HepG2 (cell line): ENCODE measurements around the gene GBGT1.

Experiments used
- ARID2 ChIP-seq: sonication (generic); formaldehyde crosslinking; IDR thresholded peaks from 2 replicates; pipeline ENCODE4 v1.8.1; 2022; ENCODE audit warnings: mild to moderate bottlenecking, missing genetic modification reagents, borderline replicate concordance
- CTCF ChIP-seq: sonication (generic); formaldehyde crosslinking; IDR thresholded peaks from 2 replicates; pipeline ENCODE4 v1.5.0; 2020; ENCODE audit warnings: mild to moderate bottlenecking, missing genetic modification reagents, moderate library complexity
- GABPB1 ChIP-seq: IDR thresholded peaks from 2 replicates; pipeline ENCODE4 v1.6.1; 2016; ENCODE audit warnings: mild to moderate bottlenecking, missing genetic modification reagents, moderate library complexity, missing compliant biosample characterization
- JUND ChIP-seq: sonication (generic); formaldehyde crosslinking; IDR thresholded peaks from 2 replicates; pipeline ENCODE4 v1.8.0; 2022; ENCODE audit warnings: mild to moderate bottlenecking, missing genetic modification reagents
- ZFP91 ChIP-seq: sonication (generic); formaldehyde crosslinking; IDR thresholded peaks from 2 replicates; pipeline ENCODE4 v1.9.0; 2022; ENCODE audit warnings: missing genetic modification reagents, mild to moderate bottlenecking, borderline replicate concordance

DNA sequence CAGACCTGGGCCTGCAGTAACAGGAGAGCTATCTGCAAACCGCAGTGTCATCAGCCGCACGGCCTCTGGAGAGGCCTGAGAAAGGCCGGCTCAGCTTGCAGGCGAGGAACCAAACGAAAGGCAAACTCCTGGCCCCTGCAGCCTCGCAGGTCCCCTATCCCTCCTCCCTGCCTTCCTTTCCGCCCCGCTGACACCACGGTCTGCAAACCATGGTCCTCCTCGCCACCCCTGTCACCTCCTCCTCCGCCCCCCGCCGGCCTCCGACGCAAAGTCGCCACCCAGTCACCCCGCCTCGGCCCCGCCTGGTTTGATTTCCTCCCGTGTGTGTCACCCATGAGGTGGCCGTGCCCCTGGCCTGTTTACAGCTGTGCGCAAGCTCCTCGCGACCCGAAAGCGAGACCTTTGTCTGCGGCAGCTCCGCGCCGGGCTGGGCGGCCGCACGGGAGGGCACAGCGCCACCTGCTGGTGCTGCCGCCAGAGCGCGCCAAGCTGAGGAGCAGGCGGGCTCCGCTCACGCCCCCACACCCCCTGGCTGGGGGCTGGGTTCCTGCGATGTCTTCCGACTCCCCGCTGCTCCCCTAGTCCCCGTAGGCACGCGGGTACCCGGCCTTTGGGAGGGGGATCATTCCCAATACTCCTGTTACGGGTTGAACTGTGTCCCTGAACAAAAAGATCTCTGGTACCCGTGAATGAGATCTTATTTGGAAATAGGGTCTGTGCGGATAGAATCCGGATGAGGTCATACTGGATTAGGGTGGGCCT, 19.4 kb downstream of the GBGT1 start:
- peak; percentile 97 for TF ChIP-seq CTCF (CRISPR knock-in tag)
- TF ChIP-seq GABPB1 (CRISPR knock-in tag), result peak; percentile 81
- TF ChIP-seq ZFP91 (CRISPR knock-in tag), result peak; percentile 82
- TF ChIP-seq ARID2 (CRISPR knock-in tag), result no peak
- no peak for TF ChIP-seq JUND (CRISPR knock-in tag)
